HG02798 (cell line): Measurements from ENCODE around the gene TBX22.
"Not testable (repeated sequence)": the region's sequence is repeated elsewhere in the genome, so short reads cannot be mapped to it uniquely, and the experiment has no call there.

ENCODE experiments used
- ATAC-seq: cut with Tn5 transposase; IDR thresholded peaks from one replicate; pipeline ENCODE4 v1.9.1; 2021; ENCODE audit warnings: mild to moderate bottlenecking; ENCODE audit not compliant: unreplicated experiment, poor library complexity

Gene TBX22

GRCh38 chrX:80014141-80014940 lies at the start of gene TBX22:
Gene TBX22, plus strand, starts transcription at chrX:80014753. Its CDS starts 7,517 bp downstream, at chrX:80022270.
- ATAC-seq = no peak

GRCh38 chrX:79975605-79976004 lies 38.9 kb upstream of the TBX22 start:
- no peak for ATAC-seq

- ATAC-seq = no peak
These were observed 10.1 kb upstream of the TBX22 start for GRCh38 chrX:80004458-80004857.

- no peak for ATAC-seq
These were observed 3.0 kb upstream of the TBX22 start for GRCh38 chrX:80011522-80011921.

- no peak for ATAC-seq
These were observed 1.6 kb downstream of the TBX22 start for GRCh38 chrX:80016182-80016581.

- ATAC-seq = no peak
These were observed 7.1 kb downstream of the TBX22 start for GRCh38 chrX:80021621-80022020.

GRCh38 chrX:80022363-80023031 lies 7.9 kb downstream of the TBX22 start:
- ATAC-seq = no peak

- ATAC-seq = no peak
These were observed 11.6 kb downstream of the TBX22 start for GRCh38 chrX:80026116-80026515.

- ATAC-seq = not testable (repeated sequence)
These were observed 51.6 kb downstream of the TBX22 start for GRCh38 chrX:80066156-80066555.

GRCh38 chrX:80075625-80076024 lies 61.1 kb downstream of the TBX22 start:
- not testable (repeated sequence) for ATAC-seq
